Right cardiac atrium (tissue), 5 donors: ENCODE results near the gene TOMM22. TPM values are rescaled to one million over a fixed set of nuclear protein-coding genes. Genes with fewer than 3 reads are reported as not detected.
A peak's percentile ranks its signal among the peaks of the same experiment; 100 is the strongest.

Source experiments
- ATAC-seq, 2 donors: fragments of 200-7000 bp; cut with Tn5 transposase; one replicate each; pipeline versions ENCODE4 v1.8.0 to v1.9.1; 2020; ENCODE audit warnings: moderate library complexity in 2 of 2, mild to moderate bottlenecking in 1 of 2
- DNase-seq, 3 donors: peaks; one replicate each; pipeline ENCODE4 v3.0.0-alpha.2; 2020
- H3K27ac ChIP-seq: one replicate; pipeline ENCODE4 v1.5.1; 2013; ENCODE audit warnings: mild to moderate bottlenecking, low read length, control low read depth, moderate library complexity
- H3K27me3 ChIP-seq: one replicate; pipeline ENCODE4 v1.6.1; 2013; ENCODE audit not compliant: control insufficient read depth, insufficient read depth
- H3K4me1 ChIP-seq: one replicate; pipeline ENCODE4 v1.6.1; 2013; ENCODE audit warnings: low read length; ENCODE audit not compliant: control insufficient read depth, insufficient read depth
- H3K4me3 ChIP-seq: one replicate; pipeline ENCODE4 v1.5.1; 2013; ENCODE audit warnings: low read length, control low read depth
- H3K9me3 ChIP-seq: one replicate; pipeline ENCODE4 v1.6.1; 2013; ENCODE audit warnings: low read length; ENCODE audit not compliant: control insufficient read depth
- WGBS: extraction: QIAGEN DNeasy Blood & Tissue Kit; methylation state at CpG from one replicate; pipeline ENCODE4 v1.1.7; 2013; 5-methylcytosine and 5-hydroxymethylcytosine counted together
- intact Hi-C, 4 donors: fragments of 100-400 bp; cut with DNase I; formaldehyde crosslinking; loops; one replicate each; pipeline versions ENCODE4 v1.11.0 to v1.14.0; 2022 to 2023
- polyA plus RNA-seq: library from polyadenylated mRNA; stranded (reverse); fragments of 200-250 nt; gene quantifications from one replicate; pipeline ENCODE4 v1.2.3, GENCODE V29; 2013
- total RNA-seq, 4 donors: library from RNA; stranded (reverse); fragmentation: NEBNext Ultra II Directional; extraction: Animal tissue kit (Norgen Biotek cat#: 25700); gene quantifications; one replicate each; pipeline ENCODE4 v1.2.1, GENCODE V29; 2021
- donor health status: healthy with polysubstance abuse.
- donor health status: DM: no; HTN: yes; CAD: no.
- donor health status: DM: no; HTN: no; CAD: no.
- donor health status: DM: no; HTN: yes; CAD: no; lungs with severe emphysema.
- donor health status: DM: yes; HTN: yes; CAD: no.

The TOMM22 gene
- total and polyA plus RNA-seq, 5 donors: 41.0 to 67.3 (median 59.5) TPM

DNA sequence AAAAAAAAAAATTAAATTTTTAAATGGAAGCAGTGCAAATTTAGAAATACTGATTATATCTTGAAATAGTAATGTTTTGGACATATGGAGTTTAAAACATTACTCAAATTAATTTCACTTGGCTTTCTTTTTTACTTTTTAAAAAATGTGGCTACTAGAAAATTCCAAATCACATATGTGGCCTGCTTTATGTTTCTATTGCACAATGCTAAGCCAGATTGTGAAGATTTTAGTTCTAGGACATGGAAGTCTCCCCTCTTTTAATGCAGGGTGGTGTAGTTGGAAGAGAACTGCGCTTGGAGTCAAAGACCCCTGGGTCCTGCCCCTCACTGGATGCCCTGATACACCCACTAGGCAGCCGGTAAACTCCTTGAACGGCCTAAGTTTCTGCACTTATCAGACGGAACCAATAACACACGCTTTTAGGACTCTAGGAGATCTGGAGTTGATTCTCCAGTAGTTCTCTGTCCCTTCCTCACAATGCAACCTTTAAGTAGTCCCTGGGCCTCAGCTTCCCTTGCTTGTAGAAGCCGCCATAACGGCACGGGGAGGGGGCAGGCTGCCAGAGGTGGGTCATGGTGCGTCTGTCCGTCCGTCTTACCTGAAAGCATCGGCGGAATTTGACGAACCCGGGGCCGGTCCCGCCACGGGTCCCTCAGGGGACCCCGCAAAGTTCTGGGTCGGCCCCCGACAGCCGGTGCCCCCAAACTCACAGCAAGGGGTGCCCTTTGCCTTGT, 26.1 kb upstream of the TOMM22 start:
- DNase-seq (peak in 1 of 3 donors; percentile 66), ATAC-seq (peak; percentile 2 to 9)
- 5% methylated on average over 22 of the region's 22 CpGs for WGBS
- intact Hi-C loops: no loop called here
- Histone ChIP-seq H3K27me3 (no peaks in the 10 kb centered on the region), H3K4me1 (peaks cover 4% of the 10 kb centered on the region), H3K4me3 (peak overlapping the region; percentile 83), H3K9me3 (no peaks in the 10 kb centered on the region), H3K27ac (peak overlapping the region; percentile 93)

DNA sequence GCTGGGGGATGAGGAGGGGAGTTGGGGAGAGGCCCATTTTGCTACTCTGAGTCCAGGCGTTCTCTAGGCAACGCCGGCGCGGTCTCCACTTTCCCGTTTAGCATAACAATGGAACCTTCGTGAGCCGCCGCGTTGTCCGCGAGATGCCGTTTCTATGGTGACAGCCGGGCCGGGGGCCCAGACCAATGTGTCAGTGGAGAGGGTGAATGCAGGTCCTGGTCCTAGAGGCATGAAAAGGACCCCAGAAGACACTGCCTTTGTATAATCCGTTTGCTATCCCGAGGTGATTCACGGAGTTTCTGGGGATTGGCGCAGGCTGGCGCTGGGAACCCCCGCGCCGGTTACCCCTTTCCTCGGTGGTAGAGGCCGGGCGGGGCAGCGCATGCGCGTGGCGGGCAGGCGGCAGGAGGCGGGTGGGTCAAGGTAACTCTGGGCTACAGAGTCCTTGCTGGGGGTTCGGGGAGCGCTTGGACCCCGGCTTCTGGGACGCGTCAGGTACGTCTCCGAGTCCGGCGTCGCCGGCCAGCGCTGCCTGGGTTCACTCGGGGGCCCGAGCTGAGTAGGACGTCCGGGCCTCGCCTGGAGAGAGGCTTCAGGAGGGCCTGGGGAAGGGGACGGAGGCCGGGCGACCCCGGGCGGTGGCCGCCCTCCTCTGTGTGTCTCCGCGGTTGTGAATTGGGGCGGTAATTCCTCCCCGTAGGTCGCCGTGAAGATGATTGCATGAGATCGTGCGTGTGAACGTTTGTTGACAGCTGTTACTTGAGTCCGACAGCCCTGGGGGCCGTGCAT, 25.3 kb upstream of the TOMM22 start, which contains the start of the genes CBY1 and FAM227A:
Gene CBY1, plus strand, starts transcription at position 383 of the 789 bp plus-strand sequence. CDS start 11,417 bp downstream, outside the sequence.
Gene FAM227A, minus strand, starts transcription at position 137 of the 789 bp plus-strand sequence. CDS start 6,224 bp downstream, outside the sequence.
- intact Hi-C loops: no loop called here
- DNase-seq: peak; percentile 91 to 95 (median 95)
- Histone ChIP-seq H3K9me3 (no peaks in the 10 kb centered on the region), H3K27me3 (no peaks in the 10 kb centered on the region), H3K4me1 (peaks cover 4% of the 10 kb centered on the region), H3K27ac (peak within 1 kb of the TSS; percentile 93), H3K4me3 (peak within 1 kb of the TSS; percentile 83)
- ATAC-seq: peak; percentile 97
- under 1% methylated on average over 66 of the region's 66 CpGs for WGBS

GRCh38 chr22:38657045-38657909, 24.5 kb upstream of the TOMM22 start:
- no peak for DNase-seq
- intact Hi-C loops: no loop called here
- Histone ChIP-seq H3K9me3 (no peaks in the 10 kb centered on the region), H3K4me1 (peaks cover 4% of the 10 kb centered on the region), H3K27me3 (no peaks in the 10 kb centered on the region), H3K4me3 (peak overlapping the region; percentile 83), H3K27ac (peak overlapping the region; percentile 5)
- ATAC-seq: no peak
- 11% methylated on average over 16 of the region's 16 CpGs for WGBS

DNA sequence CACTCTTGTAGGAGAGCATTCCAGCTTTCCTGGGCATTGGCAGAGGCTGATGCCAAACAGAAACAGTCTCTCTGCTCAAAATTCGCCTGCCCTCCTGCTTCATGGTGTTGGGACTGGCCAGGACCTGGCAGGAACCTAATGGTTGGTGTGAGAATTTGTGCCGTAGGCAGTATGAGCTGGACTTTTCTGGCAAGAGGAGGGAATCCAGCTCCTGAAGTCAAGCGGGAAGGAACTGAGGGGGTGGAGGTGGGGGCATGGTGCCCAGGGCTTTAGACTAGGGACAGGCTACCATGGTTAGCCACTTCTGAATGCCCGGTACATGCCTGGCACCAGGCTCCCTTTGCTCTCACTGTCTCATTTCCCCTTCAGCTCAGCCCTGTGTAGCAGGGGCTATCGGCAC, 6.9 kb upstream of the TOMM22 start:
- Histone ChIP-seq H3K4me3 (no peak overlapping the region), H3K27me3 (no peaks in the 10 kb centered on the region), H3K9me3 (no peaks in the 10 kb centered on the region), H3K27ac (no peak overlapping the region), H3K4me1 (no peaks in the 10 kb centered on the region)
- peak in 1 of 2 donors; percentile 23 for ATAC-seq
- intact Hi-C loops: no loop called here
- whole genome bisulfite sequencing: 66% methylated on average over 5 of the region's 5 CpGs
- no peak for DNase-seq

DNA sequence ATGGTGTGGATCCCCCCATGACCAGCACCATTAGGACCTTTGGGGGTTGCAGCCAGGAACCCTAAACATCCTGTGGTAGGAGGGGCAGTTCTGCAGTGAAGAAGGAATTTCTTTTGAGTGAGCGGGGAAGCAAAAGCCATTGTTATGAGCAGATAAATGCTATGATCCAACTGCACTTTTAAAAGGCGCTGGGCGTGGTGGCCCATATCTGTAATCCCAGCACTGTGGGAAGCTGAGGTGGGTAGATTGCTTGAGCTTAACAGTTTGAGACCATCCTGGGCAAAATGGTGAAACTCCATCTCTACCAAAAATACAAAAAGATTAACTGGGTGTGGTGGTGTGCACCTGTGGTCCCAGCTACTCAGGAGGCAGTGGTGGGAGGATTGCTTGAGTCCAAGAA, 5.9 kb upstream of the TOMM22 start:
- Histone ChIP-seq H3K9me3 (no peaks in the 10 kb centered on the region), H3K4me3 (no peak overlapping the region), H3K4me1 (no peaks in the 10 kb centered on the region), H3K27ac (no peak overlapping the region), H3K27me3 (no peaks in the 10 kb centered on the region)
- 90% methylated on average over 3 of the region's 3 CpGs for WGBS
- intact Hi-C loops: no loop called here
- ATAC-seq (no peak), DNase-seq (no peak)

DNA sequence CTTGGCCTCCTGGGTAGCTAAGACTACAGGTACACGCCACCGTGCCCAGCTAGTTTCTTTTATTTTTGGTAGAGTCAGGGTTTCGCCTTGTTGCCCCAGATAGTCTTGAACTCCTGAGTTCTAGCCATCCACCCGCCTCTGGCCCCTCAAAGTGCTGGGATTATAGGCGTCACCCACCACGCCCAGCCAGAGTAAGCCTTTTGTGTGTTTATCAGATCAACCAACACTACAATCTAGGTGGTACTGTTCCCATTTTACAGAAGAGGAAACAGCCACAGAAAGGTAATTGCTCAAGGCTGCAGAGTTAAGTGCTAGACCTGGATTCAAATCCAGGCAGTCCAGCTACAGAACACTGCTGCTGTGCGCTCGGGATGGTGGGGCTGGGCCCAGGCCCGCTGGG, 3.1 kb downstream of the TOMM22 start:
- no peak overlapping the region for H3K4me3 ChIP-seq
- WGBS: 90% methylated on average over 9 of the region's 9 CpGs
- intact Hi-C loops: no loop called here
- no peak for ATAC-seq
- no peaks in the 10 kb centered on the region for H3K9me3 ChIP-seq
- H3K27me3 ChIP-seq: no peaks in the 10 kb centered on the region
- H3K4me1 ChIP-seq: no peaks in the 10 kb centered on the region
- DNase-seq: no peak
- no peak overlapping the region for H3K27ac ChIP-seq

DNA sequence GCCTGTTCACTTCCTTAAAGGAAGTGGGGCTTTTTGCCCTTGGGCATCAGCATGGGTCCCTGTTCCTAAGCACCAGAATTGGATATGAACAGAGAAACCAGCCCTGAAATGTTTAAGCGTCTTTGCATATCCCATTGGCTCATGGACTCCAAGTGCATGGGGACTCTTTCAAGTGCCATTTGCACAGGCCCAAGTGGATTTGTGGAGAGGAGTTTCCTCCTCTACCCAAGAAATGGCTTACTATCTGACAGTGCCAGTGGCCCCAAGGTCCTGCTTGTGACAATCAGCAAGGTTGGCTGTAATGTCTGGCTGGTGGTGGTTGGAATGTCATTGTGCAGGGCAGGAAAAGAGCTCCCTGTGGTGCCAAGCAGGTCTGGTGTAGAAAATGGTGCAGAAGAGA, 4.0 kb downstream of the TOMM22 start:
- WGBS: 90% methylated on average over 1 of the region's 1 CpG
- intact Hi-C loops: no loop called here
- ATAC-seq: no peak
- no peak for DNase-seq
- H3K4me1 ChIP-seq: no peaks in the 10 kb centered on the region
- no peaks in the 10 kb centered on the region for H3K27me3 ChIP-seq
- no peak overlapping the region for H3K4me3 ChIP-seq
- H3K9me3 ChIP-seq: no peaks in the 10 kb centered on the region
- no peak overlapping the region for H3K27ac ChIP-seq

DNA sequence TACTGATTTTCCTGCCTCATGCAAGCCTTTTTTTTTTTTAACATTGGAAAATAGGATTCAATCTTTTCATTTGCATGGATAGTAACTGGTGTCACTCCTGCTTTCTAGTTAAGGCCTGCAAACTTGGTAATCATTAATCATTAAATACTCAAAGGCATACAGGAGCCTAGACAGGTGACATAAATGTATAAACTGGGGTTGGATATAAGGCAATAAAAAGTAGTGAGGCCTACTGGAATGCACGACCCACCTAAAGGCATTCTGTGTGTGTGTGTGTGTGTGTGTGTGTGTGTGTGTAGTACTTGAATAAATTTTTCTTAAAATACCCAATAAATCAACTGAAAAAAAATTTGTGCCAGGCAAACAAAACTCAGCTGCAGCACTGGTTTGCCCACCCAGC, 7.9 kb downstream of the TOMM22 start:
- Histone ChIP-seq H3K9me3 (no peaks in the 10 kb centered on the region), H3K4me1 (no peaks in the 10 kb centered on the region), H3K4me3 (no peak overlapping the region), H3K27me3 (no peaks in the 10 kb centered on the region), H3K27ac (no peak overlapping the region)
- ATAC-seq (no peak), DNase-seq (no peak)
- WGBS: 68% methylated on average over 1 of the region's 1 CpG
- intact Hi-C loops: no loop called here

GRCh38 chr22:38694049-38694448, 12.3 kb downstream of the TOMM22 start:
- no peak overlapping the region for H3K4me3 ChIP-seq
- ATAC-seq: no peak
- intact Hi-C loops: no loop called here
- H3K27me3 ChIP-seq: no peaks in the 10 kb centered on the region
- peaks cover 6% of the 10 kb centered on the region for H3K4me1 ChIP-seq
- H3K27ac ChIP-seq: no peak overlapping the region
- DNase-seq: no peak
- no peaks in the 10 kb centered on the region for H3K9me3 ChIP-seq
- WGBS: 84% methylated on average over 2 of the region's 2 CpGs

DNA sequence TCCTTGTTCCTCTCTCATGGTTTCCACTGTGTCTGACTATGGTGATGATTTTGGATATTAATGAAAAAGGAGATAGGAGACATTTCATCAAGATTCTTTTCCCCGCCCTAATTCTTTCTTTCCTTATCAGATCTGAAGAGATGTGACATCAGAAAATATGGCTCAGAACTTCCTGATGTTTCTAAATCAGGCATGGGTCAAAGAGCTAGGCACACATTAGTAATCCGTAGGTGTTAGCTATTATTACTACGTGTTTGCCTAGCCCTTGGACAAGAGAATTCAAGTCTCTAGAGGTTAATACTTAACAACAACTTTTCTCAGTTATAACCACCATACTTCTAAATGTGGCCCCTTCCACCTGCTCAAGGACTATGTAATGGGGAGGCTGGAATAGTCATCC, 13.2 kb downstream of the TOMM22 start:
- WGBS: 74% methylated on average over 3 of the region's 3 CpGs

More for the DNA sequence above, 13.2 kb downstream of the TOMM22 start:
- no peaks in the 10 kb centered on the region for H3K27me3 ChIP-seq
- H3K4me1 ChIP-seq: peaks cover 6% of the 10 kb centered on the region
- DNase-seq (no peak), ATAC-seq (no peak)
- H3K9me3 ChIP-seq: no peaks in the 10 kb centered on the region
- intact Hi-C loops: no loop called here
- no peak overlapping the region for H3K27ac ChIP-seq
- H3K4me3 ChIP-seq: no peak overlapping the region
